SJCRH30 (cell line): Measurements from ENCODE around the gene NME7. TPM values are rescaled to one million over a fixed set of nuclear protein-coding genes. Genes with fewer than 3 reads are reported as not detected.

Source experiments
- DNase-seq, 2 experiments: peaks; one replicate each; pipeline ENCODE4 v3.0.0-alpha.2; 2015 to 2020
- H3K27ac ChIP-seq: fragments of 250-450 bp; sonication (Bioruptor Pico); 2 replicates; pipeline ENCODE4 v1.5.1; 2020; ENCODE audit warnings: mild to moderate bottlenecking, moderate library complexity
- H3K27me3 ChIP-seq: fragments of 250-450 bp; sonication (Bioruptor Pico); 2 replicates; pipeline ENCODE4 v1.5.1; 2020; ENCODE audit warnings: mild to moderate bottlenecking, moderate library complexity
- H3K36me3 ChIP-seq: fragments of 250-450 bp; sonication (Bioruptor Pico); 2 replicates; pipeline ENCODE4 v1.5.1; 2020; ENCODE audit warnings: mild to moderate bottlenecking, moderate library complexity
- H3K4me1 ChIP-seq: fragments of 250-450 bp; sonication (Bioruptor Pico); 2 replicates; pipeline ENCODE4 v1.5.1; 2020; ENCODE audit warnings: mild to moderate bottlenecking, moderate library complexity
- H3K4me3 ChIP-seq: fragments of 250-450 bp; sonication (Bioruptor Pico); 2 replicates; pipeline ENCODE4 v1.5.1; 2020; ENCODE audit warnings: mild to moderate bottlenecking, moderate library complexity
- H3K9me3 ChIP-seq: fragments of 250-450 bp; sonication (Bioruptor Pico); replicated peaks from 2 replicates; pipeline ENCODE4 v1.5.1; 2020; ENCODE audit warnings: mild to moderate bottlenecking, moderate library complexity
- total RNA-seq: library from RNA; depleted of rRNA; stranded (reverse); fragments of >200 nt; shearing (Covaris generic); gene quantifications from 2 replicates; pipeline ENCODE4 v1.2.3, GENCODE V29; 2014

The NME7 gene
- total RNA-seq, 1 experiment from 2014 or later, result 20.7 TPM

DNA sequence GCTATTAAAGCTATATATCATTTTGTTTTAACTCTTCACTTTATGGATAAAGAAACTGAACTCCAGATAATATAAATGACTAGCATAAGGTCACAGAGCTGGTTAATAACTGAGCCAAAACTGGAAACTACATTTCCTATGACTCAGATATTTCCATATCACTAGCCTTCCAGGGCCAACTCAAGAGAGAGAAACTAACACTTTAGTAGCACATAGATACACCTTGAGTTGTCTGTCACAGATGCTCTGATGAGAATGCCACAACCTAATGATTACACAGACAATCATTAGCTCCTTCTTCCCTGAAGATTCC, 40.7 kb downstream of the NME7 start:
- no peak for DNase-seq
- H3K4me3 ChIP-seq, result no peak overlapping the region
- H3K27me3 ChIP-seq, result no peaks in the 10 kb centered on the region
- no peak overlapping the region for H3K27ac ChIP-seq
- H3K4me1 ChIP-seq, result no peaks in the 10 kb centered on the region
- H3K9me3 ChIP-seq, result 0 out of 2 replicates have a peak, but pooled peaks cover 3% of the 10 kb centered on the region
- H3K36me3 ChIP-seq, result no peaks in the 10 kb centered on the region

GRCh38 chr1:169326261-169326955, 41.2 kb downstream of the NME7 start:
- Histone ChIP-seq H3K27me3 (no peaks in the 10 kb centered on the region), H3K36me3 (no peaks in the 10 kb centered on the region), H3K27ac (no peak overlapping the region), H3K4me1 (no peaks in the 10 kb centered on the region), H3K4me3 (no peak overlapping the region), H3K9me3 (0 out of 2 replicates have a peak, but pooled peaks cover 3% of the 10 kb centered on the region)
- DNase-seq, result no peak

- Histone ChIP-seq H3K27me3 (no peaks in the 10 kb centered on the region), H3K27ac (no peak overlapping the region), H3K4me1 (no peaks in the 10 kb centered on the region), H3K36me3 (no peaks in the 10 kb centered on the region), H3K9me3 (no peaks in the 10 kb centered on the region), H3K4me3 (no peak overlapping the region)
- no peak for DNase-seq
Measured at GRCh38 chr1:169325117-169325516, 42.5 kb downstream of the NME7 start.

DNA sequence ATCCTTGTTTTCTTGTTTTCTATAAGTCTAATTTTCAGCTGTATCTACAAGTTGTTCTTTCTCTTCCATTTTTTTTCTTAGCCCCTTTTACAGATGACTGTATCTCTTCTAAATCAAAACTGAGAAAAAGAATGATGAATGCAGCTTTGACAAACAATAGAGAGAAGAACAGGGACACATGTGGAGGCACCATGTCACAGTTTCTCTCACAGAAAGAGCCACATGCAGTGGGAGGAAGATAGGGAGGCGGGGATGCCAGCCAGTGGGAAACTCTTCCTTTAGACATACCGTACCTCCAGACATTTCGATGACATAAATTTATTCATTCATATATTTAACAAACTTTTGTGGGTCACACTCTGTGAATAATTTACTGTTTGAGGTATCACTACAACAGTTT, 45.5 kb downstream of the NME7 start:
- no peaks in the 10 kb centered on the region for H3K27me3 ChIP-seq
- H3K9me3 ChIP-seq, result no peaks in the 10 kb centered on the region
- no peaks in the 10 kb centered on the region for H3K4me1 ChIP-seq
- no peak for DNase-seq
- no peaks in the 10 kb centered on the region for H3K36me3 ChIP-seq
- no peak overlapping the region for H3K27ac ChIP-seq
- no peak overlapping the region for H3K4me3 ChIP-seq

- no peaks in the 10 kb centered on the region for H3K27me3 ChIP-seq
- no peak overlapping the region for H3K4me3 ChIP-seq
- no peak overlapping the region for H3K27ac ChIP-seq
- H3K4me1 ChIP-seq, result no peaks in the 10 kb centered on the region
- no peak for DNase-seq
- H3K36me3 ChIP-seq, result no peaks in the 10 kb centered on the region
- no peaks in the 10 kb centered on the region for H3K9me3 ChIP-seq
Measured at GRCh38 chr1:169321539-169321938, 46.1 kb downstream of the NME7 start.

DNA sequence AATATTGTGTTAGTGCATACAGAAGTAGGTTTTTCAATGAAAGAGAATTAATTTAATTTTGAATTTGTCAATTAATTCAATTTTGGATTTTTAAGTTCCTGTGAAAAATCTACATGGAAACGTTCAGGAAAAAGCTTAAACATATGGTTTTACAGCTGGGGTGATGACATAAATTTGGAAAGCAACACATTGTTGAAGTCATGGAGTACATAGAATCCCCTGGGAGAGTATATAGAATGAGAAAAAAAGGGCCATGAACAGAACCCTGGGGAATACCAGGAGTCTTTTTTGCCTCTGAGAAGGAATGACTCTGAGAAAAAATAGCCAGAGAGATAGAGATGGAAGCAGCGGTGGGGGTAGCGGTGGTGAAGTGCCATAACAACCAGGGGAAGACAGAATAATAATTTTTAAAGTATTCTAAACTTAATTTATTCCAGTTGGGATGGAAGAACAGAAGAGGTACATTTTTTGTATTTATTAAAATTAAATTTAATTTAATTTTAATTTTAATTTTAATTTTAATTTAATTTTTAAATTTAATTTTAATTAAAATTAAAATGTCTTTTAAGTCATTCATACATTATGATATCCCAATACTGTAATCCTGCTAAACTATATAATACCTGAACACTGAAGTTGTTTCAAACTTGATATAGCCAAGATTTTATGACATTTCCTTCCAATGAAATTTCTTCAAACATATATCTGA, 48.9 kb downstream of the NME7 start:
- H3K4me3 ChIP-seq, result no peak overlapping the region

DNA sequence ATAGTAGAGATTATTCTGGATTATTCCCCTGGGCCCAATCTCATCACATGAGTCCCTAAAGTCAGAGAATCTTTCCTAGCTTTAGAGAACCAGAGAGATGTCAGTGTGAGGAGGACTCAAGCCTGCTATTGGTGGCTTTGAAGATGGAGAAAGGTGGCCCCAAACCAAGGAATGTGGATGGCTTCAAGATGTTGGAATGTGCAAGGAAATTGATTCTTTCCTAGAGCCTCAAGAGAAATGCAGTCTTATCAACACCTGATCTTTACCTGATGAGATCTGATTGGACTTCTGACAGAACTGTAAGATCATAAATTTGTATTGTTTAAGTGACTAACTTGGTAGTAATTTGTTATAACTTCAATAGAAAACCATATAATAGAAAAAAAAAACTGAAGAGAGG, 51.0 kb downstream of the NME7 start:
- Histone ChIP-seq H3K9me3 (no peaks in the 10 kb centered on the region), H3K36me3 (no peaks in the 10 kb centered on the region), H3K27me3 (no peaks in the 10 kb centered on the region), H3K27ac (no peak overlapping the region), H3K4me3 (no peak overlapping the region), H3K4me1 (peaks cover 8% of the 10 kb centered on the region)
- no peak for DNase-seq

More for the DNA sequence above, 48.9 kb downstream of the NME7 start:
- Histone ChIP-seq H3K4me1 (no peaks in the 10 kb centered on the region), H3K9me3 (no peaks in the 10 kb centered on the region), H3K36me3 (no peaks in the 10 kb centered on the region), H3K27me3 (no peaks in the 10 kb centered on the region), H3K27ac (no peak overlapping the region)
- no peak for DNase-seq

DNA sequence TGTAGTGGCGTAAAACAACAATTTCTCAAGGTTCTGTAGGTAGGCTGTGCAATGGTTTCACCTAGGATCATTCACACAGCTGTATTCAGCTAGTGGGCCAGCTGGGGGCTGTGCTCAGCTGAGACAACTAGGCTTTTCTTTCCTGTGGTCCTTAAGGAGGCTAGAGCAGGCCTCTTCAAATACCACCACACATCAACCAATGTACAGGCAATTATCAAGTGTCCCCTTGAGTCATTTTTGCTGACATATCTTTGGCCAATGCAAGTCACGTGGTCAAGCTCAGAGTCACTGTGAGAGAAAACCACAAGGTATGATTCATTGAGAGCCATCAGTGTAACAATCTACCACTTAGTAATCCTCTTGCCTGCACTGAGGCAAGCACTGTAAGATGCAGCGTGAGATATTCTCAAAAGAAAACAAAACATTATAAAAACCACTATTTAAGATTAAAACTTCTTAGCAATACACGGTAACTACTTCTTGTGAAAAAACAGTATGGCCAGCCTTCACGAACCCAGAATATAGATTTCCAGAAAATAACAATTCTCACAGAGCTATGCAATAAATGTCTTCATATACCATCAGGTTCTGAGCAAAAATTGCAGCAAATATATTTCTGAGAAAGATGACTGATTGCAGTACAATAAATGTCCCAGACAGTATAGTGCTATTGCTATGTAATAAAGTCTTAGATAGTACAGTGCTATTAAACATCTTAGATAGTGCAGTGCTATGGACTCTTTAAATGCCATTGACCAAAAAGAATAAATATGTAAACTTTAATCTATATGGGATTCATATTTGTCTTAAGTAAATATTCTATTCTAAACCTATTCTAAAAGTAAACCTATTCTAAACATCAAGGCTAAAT, 55.3 kb downstream of the NME7 start:
- H3K4me1 ChIP-seq, result peaks cover 17% of the 10 kb centered on the region
- no peaks in the 10 kb centered on the region; the same call in 1 of the 2 replicates for H3K9me3 ChIP-seq
- H3K36me3 ChIP-seq, result no peaks in the 10 kb centered on the region
- H3K4me3 ChIP-seq, result no peak overlapping the region
- H3K27me3 ChIP-seq, result no peaks in the 10 kb centered on the region
- DNase-seq, result peak; percentile 73 to 86
- 0 out of 2 replicates have a peak overlapping the region, but pooled peaks have one; percentile 2 for H3K27ac ChIP-seq

GRCh38 chr1:169309178-169310166, 58.1 kb downstream of the NME7 start:
- peaks cover 26% of the 10 kb centered on the region for H3K4me1 ChIP-seq
- no peaks in the 10 kb centered on the region for H3K27me3 ChIP-seq
- H3K27ac ChIP-seq, result no peak overlapping the region

DNA sequence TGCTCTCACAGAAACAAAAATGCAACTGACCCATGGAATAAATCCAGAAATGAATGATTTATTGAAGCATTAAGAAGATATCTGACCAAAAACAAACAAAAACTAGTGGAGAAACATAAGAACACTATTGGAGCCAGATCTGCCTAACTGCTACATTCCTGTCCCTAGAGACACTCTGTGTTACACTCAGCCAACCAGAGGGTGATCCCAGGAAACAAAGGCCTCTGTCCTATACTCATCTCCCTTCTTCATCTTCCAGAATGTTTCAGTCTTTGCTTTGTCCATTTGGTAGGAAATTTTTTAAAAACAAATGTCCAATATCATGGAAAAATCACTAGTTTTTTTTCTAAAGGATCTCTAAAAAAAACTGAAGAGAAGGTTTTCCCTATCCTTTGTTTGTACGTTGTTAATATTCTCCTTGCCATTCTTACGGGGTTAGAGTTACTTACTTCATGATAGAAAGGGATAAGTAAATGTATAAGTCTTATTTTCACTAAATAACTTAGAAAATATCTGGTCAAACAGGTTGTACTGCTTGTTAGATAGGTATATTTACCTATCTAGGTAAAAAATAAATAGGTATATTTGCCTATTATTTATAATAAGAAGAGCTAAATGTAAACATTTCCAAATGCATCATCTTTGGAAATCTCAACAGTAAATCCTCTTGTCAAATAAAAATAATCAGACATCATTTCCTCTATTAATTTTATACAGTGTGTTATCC, 59.1 kb downstream of the NME7 start:
- Histone ChIP-seq H3K27ac (peak overlapping the region; percentile 81), H3K4me1 (peaks cover 26% of the 10 kb centered on the region), H3K27me3 (no peaks in the 10 kb centered on the region), H3K4me3 (no peak overlapping the region), H3K9me3 (peaks cover 4% of the 10 kb centered on the region), H3K36me3 (no peaks in the 10 kb centered on the region)
- no peak for DNase-seq

More at GRCh38 chr1:169309178-169310166, 58.1 kb downstream of the NME7 start:
- no peak overlapping the region for H3K4me3 ChIP-seq
- no peak for DNase-seq
- no peaks in the 10 kb centered on the region for H3K36me3 ChIP-seq
- peaks cover 4% of the 10 kb centered on the region for H3K9me3 ChIP-seq

DNA sequence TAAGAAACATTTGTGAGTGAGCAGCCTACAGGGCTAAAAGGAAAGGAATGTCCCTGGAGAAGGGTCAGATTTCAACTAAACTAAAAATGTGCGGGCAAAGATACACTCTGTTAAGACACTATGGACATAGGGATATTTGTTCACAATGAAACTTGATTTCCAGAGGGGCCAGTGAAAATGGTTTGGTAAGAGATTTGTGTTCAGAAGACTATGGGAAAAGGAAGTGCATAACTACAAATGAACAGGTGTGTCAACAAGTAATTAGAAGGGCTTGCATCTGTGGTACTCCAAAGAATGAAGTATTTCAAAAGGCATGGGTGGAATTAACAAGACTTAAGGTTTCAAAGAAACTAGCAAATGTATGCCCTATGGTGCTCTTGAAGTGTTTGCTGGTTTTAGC, 60.4 kb downstream of the NME7 start:
- Histone ChIP-seq H3K9me3 (peaks cover 4% of the 10 kb centered on the region), H3K4me1 (peaks cover 22% of the 10 kb centered on the region), H3K27me3 (no peaks in the 10 kb centered on the region), H3K36me3 (no peaks in the 10 kb centered on the region), H3K4me3 (no peak overlapping the region), H3K27ac (peak overlapping the region; percentile 81)
- DNase-seq, result peak; percentile 29 to 88

DNA sequence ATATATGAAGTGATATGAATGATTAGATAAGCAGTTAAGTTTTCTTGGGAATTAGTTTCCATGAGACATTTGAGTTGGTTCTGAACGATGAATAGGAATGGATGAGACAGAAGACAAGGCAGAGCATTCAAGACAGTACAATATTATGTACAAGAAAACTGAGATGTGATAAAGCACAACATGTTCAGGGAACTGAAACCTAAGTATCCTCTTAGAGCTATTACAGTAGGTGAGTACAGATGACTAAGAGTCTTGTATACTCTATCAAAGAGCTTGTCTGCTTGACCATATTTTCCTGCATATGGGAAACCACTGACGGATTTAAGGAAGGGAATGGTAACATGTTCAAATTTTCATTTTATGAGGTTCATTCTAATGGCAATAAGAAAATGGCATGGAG, 61.6 kb downstream of the NME7 start:
- Histone ChIP-seq H3K27ac (no peak overlapping the region), H3K27me3 (no peaks in the 10 kb centered on the region), H3K36me3 (no peaks in the 10 kb centered on the region), H3K9me3 (peaks cover 4% of the 10 kb centered on the region), H3K4me1 (peaks cover 16% of the 10 kb centered on the region), H3K4me3 (no peak overlapping the region)
- DNase-seq, result no peak

DNA sequence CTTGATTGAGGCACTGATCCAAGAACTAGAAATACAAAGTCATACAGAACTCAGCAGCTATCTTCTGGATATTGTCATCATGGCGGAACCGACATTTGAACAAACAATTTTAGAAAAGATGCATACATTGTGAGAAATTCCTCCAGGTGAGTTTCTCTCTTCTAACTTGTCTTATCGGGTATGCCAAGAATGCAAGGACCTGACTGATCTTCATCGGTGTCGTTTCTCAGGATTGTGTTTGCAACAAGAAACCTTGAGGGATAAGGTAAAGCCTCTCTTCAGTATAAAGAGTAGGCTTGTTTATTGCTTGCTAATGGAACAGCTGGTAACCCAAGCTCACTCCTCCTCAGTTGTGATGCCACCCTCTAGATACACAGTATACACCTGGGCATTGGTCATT, 62.2 kb downstream of the NME7 start:
- Histone ChIP-seq H3K27ac (no peak overlapping the region), H3K9me3 (peaks cover 4% of the 10 kb centered on the region)
- no peak for DNase-seq

More for the DNA sequence above, 62.2 kb downstream of the NME7 start:
- Histone ChIP-seq H3K27me3 (no peaks in the 10 kb centered on the region), H3K4me1 (peaks cover 16% of the 10 kb centered on the region), H3K36me3 (no peaks in the 10 kb centered on the region), H3K4me3 (no peak overlapping the region)
